ENCODE measurements around the gene FOXC1.

The FOXC1 gene

DNA sequence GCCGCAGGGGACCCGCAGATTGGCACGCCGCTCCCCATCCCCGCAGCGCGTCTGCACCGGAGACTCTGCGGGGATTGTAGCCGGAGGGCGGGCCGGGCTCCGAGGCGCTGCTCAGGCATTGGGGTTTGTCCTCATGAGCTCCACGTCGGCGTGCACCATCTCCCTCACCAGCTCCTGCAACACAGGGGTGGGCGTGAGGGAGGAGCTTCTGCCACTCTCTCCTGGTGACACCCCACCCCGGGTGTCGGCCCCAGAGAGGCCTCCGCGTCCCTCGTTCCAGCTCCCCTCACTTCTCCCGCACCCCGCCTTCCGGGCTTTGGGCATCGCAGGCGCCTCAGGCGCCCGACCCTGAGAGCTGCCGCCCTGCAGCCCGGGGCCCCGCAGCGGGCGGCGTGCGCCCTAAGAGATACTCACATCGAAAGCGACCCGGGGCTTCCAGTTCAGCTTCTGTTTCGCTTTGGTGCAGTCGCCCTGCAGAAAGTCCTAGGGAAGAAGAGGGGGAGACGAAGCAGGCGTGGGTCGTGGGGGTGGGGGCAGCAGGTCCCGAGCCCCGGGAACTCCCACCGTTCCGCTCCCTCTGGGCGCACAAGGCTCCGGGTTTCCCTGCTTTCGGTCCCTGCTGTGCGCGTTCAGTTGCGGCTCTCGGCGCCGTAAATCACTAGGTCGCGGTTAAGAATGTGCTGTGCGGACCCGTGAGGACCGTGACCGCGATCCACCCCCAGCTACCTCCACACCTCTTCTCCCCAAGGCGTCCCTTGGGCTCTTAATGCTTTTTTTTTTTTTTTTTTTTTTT is 14.5 kb downstream of the FOXC1 start:
- DNase-seq (ENCODE audit: low spot score), result no peak

GRCh38 chr6:1624851-1625781 is 15.4 kb downstream of the FOXC1 start:
- DNase-seq (ENCODE audit: low spot score), result no peak

- DNase-seq (ENCODE audit: low spot score), result no peak
Measured at GRCh38 chr6:1625794-1626435, 16.2 kb downstream of the FOXC1 start.

GRCh38 chr6:1626481-1626880 is 16.8 kb downstream of the FOXC1 start:
- peak; percentile 28 for DNase-seq (ENCODE audit: low spot score)

DNA sequence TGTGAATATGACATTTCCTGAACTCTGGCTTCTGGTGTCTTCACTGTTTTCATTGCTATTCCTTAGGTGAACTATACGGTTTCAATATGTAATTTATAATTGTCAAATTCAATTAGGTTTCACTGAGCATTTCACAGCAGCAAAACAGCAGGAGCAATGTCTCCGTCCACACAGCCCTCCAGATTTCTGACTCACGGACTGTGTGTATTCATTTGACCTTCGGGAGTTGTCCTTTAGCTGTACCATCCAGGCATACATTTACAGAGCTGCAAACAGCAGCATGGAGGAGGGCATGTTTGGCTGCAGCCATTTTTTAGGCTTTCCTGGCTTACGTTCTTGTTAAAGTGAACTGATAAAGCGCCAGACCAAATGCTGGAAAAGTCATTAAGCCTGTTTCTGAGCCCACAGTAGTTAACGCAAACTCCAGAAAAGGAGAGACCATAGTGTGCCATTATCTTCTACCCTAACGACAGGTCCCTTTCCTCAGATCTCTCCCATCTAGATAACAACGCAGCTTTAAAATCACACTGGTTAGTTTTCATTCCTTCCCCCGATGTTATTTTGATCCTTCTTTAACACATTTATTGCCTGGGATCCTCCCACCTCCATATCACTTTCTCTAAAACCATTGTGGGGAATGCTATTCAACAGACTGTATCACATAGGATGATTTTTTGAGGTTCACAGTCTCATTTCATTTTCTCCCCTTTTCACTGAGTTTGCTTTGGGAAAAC is 18.3 kb downstream of the FOXC1 start:
- DNase-seq (ENCODE audit: low spot score), result no peak

- no peak for DNase-seq (ENCODE audit: low spot score)
Measured at GRCh38 chr6:1629316-1629715, 19.6 kb downstream of the FOXC1 start.

DNA sequence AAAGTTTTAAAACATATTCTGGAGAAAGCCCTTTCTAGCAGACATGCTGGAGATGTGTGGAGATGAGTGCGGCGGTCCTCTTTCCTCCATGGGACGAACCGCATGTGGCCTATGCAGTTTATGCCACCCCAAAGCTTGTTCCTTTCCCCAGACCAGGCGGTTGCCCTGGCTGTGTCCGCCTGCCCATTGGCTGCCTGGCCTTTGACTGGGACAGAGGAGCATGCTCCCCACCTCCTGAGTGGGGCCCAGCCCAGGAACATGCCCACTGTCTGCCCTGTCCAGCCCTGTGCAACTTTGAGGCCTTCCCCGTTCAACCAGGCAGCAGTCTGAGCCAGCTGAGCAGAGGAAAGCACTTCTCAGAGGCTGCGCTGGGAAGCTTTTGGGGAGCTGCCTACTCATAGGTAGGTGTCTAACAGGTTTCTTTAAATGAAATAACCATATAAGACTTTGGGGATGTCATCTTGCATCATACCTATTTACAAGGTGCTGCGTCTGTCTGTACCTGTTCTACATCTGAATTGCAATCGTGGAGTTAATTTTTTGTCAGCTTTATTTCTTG is 20.6 kb downstream of the FOXC1 start:
- DNase-seq (ENCODE audit: low spot score), result no peak

GRCh38 chr6:1630771-1631217 is 21.1 kb downstream of the FOXC1 start:
- DNase-seq (ENCODE audit: low spot score), result no peak

DNA sequence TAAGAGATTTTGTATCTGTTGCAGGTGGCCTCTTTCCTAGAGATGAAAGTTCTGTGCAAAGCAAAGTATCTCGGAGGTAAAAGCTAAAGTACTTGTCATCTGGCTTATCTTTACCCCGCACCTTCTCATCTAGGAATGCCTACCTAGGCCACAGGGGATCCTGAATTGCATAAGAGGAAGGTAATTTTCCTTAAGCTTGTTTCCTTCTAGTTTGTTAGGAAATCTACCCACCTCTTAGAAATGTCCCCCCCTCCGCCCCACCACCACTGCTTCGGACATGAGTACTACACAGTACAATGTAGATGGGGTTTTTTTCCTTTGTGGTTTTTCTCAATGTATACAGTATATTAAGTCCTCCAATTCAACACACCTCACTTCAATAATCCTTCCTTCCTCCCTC is 21.5 kb downstream of the FOXC1 start:
- no peak for DNase-seq (ENCODE audit: low spot score)

DNA sequence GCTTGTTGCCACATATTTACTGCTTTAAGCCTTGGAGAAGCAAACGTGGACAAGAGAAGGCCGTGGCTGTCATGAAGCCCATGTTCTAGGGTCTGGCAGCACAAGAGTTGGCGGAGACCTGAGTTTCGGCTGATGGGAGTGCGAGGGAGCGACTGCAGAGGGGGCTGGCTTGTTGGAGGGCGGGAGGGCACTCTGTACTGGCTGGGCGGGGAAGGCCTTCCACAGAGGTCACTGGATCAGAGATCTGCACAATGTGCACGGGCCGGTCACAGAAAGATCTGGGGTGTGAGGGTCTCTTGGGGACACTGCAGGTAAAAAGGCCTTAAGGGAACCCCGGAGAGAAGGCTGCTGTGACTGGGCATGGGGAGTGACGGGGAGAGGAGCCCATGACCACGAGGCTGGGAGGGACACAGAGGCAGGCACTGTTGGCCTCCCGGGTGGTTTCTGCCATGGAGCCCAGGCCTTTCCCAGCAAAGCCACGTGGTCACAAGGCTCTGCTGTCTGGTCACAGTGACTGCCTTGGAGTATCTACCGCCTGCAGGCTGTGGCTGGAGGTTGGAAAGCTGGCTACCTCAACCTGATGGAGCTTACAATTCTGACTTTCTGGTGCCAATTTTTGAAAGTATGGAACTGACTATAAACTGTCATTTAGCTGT is 23.8 kb downstream of the FOXC1 start:
- no peak for DNase-seq (ENCODE audit: low spot score)

DNA sequence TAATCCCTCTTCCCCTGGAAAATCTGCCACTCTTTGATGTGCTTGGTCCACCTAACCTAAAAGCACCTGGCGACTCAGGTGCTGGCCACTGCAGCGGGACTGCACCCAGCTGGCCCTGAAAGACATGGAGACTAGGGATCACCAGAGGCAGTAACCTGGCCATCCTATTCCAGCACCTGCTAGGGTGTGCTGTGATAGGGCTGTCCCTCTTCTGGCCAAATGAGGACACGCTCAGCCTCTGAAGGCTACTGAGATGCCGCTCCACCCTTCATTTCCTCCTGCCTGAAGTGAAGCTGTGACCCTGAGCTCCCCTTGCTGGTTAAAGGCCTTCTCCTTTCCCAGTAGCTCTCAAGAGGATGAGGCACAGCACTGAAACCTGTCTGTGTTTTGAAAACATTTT is 24.4 kb downstream of the FOXC1 start:
- no peak for DNase-seq (ENCODE audit: low spot score)

- no peak for DNase-seq (ENCODE audit: low spot score)
Measured at GRCh38 chr6:1635305-1636010, 25.7 kb downstream of the FOXC1 start.

DNA sequence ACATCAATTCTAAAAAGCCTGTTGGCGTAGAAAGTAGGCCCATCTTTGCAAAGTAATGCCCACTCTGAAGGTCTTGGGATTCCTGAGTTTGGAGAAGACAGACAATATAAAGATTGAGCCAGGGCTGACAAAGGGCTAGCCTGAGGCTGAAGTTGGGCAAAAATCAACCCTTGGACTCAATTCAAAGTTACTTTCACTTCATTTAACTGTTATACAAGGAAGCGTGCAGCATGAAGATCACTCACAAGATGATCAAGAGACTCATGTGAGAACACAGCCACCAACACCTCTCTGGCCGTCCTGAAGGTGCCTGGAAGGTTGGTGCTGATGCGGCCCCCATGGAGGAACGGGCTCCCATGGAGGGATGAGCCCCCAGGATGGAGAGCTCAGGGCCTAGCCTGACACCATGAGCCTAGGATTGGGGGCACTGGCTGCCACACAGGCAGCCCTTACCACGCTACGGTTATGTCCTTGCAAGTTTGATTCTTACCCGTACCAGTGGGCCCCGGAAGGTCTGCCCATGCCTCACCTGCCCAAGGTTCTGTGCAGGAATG is 26.6 kb downstream of the FOXC1 start:
- no peak for DNase-seq (ENCODE audit: low spot score)

DNA sequence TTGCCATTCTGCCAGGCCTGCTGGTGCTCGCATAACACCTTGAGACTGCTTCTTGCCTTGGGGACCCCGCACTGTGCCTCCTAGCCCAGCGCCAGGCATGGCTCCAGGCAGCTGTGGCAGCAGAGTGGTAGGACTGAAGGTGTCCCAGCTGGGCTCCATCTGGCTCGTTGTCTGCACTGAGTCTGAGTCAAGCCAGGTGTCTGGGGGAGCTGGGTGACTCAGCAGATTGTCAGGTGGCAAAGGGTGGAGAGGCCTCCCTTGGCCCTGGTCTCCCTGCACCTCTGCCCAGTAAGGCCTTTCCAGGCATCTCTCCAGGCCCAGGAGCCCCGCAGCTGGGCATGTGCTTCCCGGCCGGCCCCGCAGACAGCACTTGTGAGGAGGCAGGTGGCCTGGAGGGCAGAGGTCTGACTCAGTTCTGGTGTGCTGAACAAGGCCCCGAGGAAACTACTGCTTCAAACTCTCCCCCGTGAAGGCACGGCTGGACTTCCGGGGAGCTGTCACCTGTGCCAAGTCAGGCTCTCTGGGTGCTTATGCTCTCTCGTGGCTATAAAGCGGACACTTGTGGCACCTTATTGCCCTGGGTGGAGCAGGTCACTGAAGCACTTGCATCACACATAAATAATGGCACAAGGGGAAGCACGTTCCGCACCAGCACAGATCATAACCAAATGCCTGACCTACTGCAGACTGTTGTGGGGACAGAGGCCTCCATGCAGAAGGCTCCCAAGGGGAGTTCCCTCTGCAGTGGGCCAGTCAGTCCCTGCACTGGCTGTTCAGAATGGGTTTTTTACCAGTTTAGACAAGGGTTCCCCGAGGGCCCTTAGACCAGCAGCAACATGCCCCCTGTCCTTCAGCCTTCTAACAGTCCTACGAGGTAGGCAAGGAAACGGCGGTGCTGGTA is 27.5 kb downstream of the FOXC1 start:
- no peak for DNase-seq (ENCODE audit: low spot score)

- no peak for DNase-seq (ENCODE audit: low spot score)
Measured at GRCh38 chr6:1639430-1639829, 29.7 kb downstream of the FOXC1 start.

DNA sequence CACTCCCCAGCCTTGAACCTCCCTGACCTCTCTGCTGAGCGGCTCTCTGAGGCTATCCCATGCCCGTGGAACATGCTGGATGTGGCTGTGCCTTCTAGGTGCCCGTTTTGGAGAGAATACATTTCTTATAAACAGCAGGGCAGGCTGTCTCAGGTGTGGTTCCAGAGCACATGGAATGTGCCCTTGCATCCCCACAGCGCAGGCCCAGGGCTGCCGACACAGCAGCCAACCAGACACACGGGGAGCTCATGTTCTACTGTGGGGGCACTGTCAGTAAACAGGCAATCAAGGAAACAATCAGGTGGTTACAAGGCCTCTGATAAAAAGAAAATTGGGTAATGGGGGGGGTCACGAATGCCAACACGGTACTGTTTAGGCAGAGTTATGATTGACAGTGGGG is 30.8 kb downstream of the FOXC1 start:
- DNase-seq (ENCODE audit: low spot score), result no peak

GRCh38 chr6:1641343-1641885 is 31.7 kb downstream of the FOXC1 start:
- no peak for DNase-seq (ENCODE audit: low spot score)

- no peak for DNase-seq (ENCODE audit: low spot score)
Measured at GRCh38 chr6:1643111-1643510, 33.4 kb downstream of the FOXC1 start.
